AG10803 (cell line): ENCODE data around the gene AFAP1.

Source experiments
- DNase-seq: peaks from one replicate; pipeline ENCODE4 v3.0.0; 2010; ENCODE audit warnings: low read depth
- H3K4me3 ChIP-seq: 2 replicates; pipeline ENCODE4 v1.5.1; 2011; ENCODE audit warnings: mild to moderate bottlenecking, low read length, control low read depth
- CTCF ChIP-seq: conservative IDR thresholded peaks from 2 replicates; pipeline ENCODE4 v1.5.1; 2011; ENCODE audit warnings: mild to moderate bottlenecking, low read length, control low read depth, inconsistent platforms

Gene AFAP1

GRCh38 chr4:7760228-7760627 lies 179.4 kb downstream of the AFAP1 start:
- no peak overlapping the region for H3K4me3 ChIP-seq
- DNase-seq, result no peak
- no peak for TF ChIP-seq CTCF

- no peak for TF ChIP-seq CTCF
- no peak for DNase-seq
- no peak overlapping the region for H3K4me3 ChIP-seq
Measured at GRCh38 chr4:7759635-7760034, 180.0 kb downstream of the AFAP1 start.

- no peak overlapping the region for H3K4me3 ChIP-seq
- no peak for TF ChIP-seq CTCF
- DNase-seq, result no peak
Measured at GRCh38 chr4:7759216-7759615, 180.4 kb downstream of the AFAP1 start.

- no peak for DNase-seq
- no peak for TF ChIP-seq CTCF
- no peak overlapping the region for H3K4me3 ChIP-seq
Measured at GRCh38 chr4:7758476-7758875, 181.2 kb downstream of the AFAP1 start.

- TF ChIP-seq CTCF, result no peak
- no peak overlapping the region for H3K4me3 ChIP-seq
- DNase-seq, result no peak
Measured at GRCh38 chr4:7757501-7758471, 181.9 kb downstream of the AFAP1 start.

GRCh38 chr4:7756561-7757355 lies 182.9 kb downstream of the AFAP1 start:
- no peak for DNase-seq
- TF ChIP-seq CTCF, result no peak
- no peak overlapping the region for H3K4me3 ChIP-seq
